ENCODE data around the gene GPD1. TPM values are rescaled to one million over a fixed set of nuclear protein-coding genes. Genes with fewer than 3 reads are reported as not detected.
A peak's percentile ranks its signal among the peaks of the same experiment; 100 is the strongest.
"Not testable (repeated sequence)": the region's sequence is repeated elsewhere in the genome, so short reads cannot be mapped to it uniquely, and the experiment has no call there.

The GPD1 gene
- total RNA-seq, 1 donor from 2014 or later = not detected

DNA sequence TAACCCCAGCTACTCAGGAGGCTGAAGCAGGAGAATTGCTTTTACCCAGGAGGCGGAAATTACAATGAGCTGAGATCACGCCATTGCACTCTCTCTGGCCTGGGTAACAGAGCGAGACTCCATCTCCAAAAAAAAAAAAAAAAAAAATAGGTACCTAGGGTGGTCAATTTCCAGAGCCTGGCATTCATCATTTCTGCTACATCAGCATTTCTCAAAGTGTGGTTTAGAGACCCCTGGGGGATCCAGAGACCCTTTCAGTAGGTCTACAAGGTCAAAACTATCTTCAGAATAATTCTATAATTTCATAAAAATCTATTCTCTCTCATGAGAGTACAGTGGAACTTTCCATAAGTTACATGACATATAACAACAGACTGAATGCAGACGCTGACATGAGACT, 43.5 kb downstream of the GPD1 start:
- DNase-seq (ENCODE audit: low spot score) = no peak
- Mint-ChIP-seq H3K4me3 (ENCODE audit: unreplicated experiment) (no peak overlapping the region), H3K9me3 (ENCODE audit: low read depth) (no peaks in the 10 kb centered on the region), H3K27me3 (ENCODE audit: low read depth) (no peaks in the 10 kb centered on the region), H3K36me3 (ENCODE audit: low read depth) (no peaks in the 10 kb centered on the region), H3K27ac (ENCODE audit: unreplicated experiment) (no peak overlapping the region), H3K4me1 (ENCODE audit: low read depth) (peaks cover 20% of the 10 kb centered on the region)
- TF ChIP-seq, protein P1, sequence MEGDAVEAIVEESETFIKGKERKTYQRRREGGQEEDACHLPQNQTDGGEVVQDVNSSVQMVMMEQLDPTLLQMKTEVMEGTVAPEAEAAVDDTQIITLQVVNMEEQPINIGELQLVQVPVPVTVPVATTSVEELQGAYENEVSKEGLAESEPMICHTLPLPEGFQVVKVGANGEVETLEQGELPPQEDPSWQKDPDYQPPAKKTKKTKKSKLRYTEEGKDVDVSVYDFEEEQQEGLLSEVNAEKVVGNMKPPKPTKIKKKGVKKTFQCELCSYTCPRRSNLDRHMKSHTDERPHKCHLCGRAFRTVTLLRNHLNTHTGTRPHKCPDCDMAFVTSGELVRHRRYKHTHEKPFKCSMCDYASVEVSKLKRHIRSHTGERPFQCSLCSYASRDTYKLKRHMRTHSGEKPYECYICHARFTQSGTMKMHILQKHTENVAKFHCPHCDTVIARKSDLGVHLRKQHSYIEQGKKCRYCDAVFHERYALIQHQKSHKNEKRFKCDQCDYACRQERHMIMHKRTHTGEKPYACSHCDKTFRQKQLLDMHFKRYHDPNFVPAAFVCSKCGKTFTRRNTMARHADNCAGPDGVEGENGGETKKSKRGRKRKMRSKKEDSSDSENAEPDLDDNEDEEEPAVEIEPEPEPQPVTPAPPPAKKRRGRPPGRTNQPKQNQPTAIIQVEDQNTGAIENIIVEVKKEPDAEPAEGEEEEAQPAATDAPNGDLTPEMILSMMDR (IDR thresholded peaks at IDR 0.05) = no peak

DNA sequence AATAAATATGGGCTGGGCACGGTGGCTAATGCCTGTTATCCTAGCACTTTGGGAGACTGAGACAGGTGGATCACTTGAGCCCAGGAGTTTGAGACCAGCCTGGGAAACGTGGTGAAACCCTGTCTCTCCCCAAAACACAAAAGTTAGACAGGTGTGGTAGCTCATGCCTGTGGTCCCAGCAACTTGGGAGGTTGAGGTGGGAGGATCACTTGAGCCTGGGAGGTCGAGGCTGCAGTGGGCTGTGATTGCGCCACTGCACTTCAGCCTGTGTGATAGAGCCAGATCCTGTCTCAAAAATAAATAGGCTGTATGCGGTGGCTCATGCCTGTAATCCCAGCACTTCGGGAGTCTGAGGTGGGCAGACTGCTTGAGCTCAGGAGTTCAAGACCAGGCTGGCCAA, 44.2 kb downstream of the GPD1 start:
- not testable (repeated sequence) for DNase-seq (ENCODE audit: low spot score); H3K27me3 Mint-ChIP-seq (ENCODE audit: low read depth); H3K36me3 Mint-ChIP-seq (ENCODE audit: low read depth); H3K27ac Mint-ChIP-seq (ENCODE audit: unreplicated experiment); H3K4me3 Mint-ChIP-seq (ENCODE audit: unreplicated experiment); H3K9me3 Mint-ChIP-seq (ENCODE audit: low read depth)
- peaks cover 20% of the 10 kb centered on the region for H3K4me1 Mint-ChIP-seq (ENCODE audit: low read depth)

DNA sequence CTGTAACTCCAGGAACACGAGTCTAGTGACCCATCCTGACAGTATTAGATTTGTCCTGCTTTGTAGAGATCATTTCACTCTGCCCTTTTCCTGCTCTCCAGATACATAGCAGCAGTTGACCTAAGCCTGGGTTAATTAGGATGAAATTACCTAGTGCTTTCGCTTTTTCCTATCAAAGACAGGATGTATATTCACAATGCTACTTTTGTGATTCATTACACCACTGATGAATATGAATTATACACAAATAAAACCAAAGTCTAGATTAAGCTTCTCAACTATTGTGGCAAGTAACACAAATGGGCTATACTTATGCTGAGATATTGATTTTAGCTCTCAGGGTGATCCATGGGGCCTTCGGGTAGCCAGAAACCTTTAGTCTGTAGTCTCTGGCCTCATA, 45.5 kb downstream of the GPD1 start:
- no peaks in the 10 kb centered on the region for H3K36me3 Mint-ChIP-seq (ENCODE audit: low read depth)
- TF ChIP-seq, protein P1 (IDR thresholded peaks at IDR 0.05) = no peak

DNA sequence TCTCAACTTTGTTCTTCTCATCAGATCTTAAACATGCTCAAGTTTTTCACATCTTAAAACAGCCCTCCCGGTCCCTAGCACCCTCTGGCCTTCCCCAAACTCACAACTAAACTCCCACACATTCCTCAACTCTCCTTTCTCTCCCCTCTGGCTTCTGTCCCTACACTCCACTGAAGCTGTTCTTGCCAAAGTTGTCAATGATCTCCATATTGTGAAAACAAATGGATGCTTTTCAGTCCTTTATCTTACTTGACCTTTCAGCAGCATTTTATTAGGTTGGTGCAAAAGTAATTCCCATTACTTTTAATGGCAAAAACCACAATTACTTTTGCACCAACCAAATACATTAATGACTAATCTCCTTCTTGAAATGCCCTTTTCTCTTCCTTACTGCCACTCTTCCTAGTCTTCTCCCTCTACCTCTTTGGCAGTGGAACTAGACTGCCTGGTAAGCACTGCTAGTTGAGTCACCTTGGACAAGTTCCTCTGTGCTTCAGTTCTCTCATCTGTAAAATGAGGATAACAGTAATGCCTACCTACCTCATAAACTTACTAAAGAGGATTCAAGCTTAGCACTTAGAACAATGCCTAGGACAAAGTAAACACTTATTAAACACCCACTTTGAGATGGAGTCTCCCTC, 47.4 kb downstream of the GPD1 start:
- Mint-ChIP-seq H3K27ac (ENCODE audit: unreplicated experiment) (peak overlapping the region; percentile 7), H3K4me1 (ENCODE audit: low read depth) (peaks cover 10% of the 10 kb centered on the region), H3K9me3 (ENCODE audit: low read depth) (no peaks in the 10 kb centered on the region), H3K27me3 (ENCODE audit: low read depth) (no peaks in the 10 kb centered on the region), H3K36me3 (ENCODE audit: low read depth) (no peaks in the 10 kb centered on the region), H3K4me3 (ENCODE audit: unreplicated experiment) (no peak overlapping the region)
- TF ChIP-seq, protein P1 (IDR thresholded peaks at IDR 0.05) = no peak
- no peak for DNase-seq (ENCODE audit: low spot score)

More for the DNA sequence above, 45.5 kb downstream of the GPD1 start:
- no peaks in the 10 kb centered on the region for H3K27me3 Mint-ChIP-seq (ENCODE audit: low read depth)
- peaks cover 20% of the 10 kb centered on the region for H3K4me1 Mint-ChIP-seq (ENCODE audit: low read depth)
- no peak for DNase-seq (ENCODE audit: low spot score)
- no peaks in the 10 kb centered on the region for H3K9me3 Mint-ChIP-seq (ENCODE audit: low read depth)
- no peak overlapping the region for H3K4me3 Mint-ChIP-seq (ENCODE audit: unreplicated experiment)
- H3K27ac Mint-ChIP-seq (ENCODE audit: unreplicated experiment) = no peak overlapping the region

DNA sequence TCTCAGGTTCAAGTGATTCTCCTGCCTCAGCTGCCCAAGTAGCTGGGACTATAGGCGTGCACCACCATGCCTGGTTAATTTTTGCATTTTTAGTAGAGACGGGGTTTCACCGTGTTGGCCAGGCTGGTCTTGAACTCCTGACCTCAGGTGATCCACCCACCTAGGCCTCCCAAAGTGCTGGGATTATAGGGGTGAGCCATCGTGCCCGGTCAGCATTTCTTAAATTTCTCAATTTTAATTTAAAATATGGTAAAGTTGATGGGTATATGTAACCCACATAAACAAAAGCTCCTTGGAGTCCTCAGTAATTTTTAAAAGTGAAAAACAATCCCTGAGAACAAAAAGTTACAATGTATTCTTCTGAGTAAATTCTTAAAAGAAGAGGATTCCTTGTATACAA, 51.1 kb downstream of the GPD1 start:
- peaks cover 26% of the 10 kb centered on the region for H3K4me1 Mint-ChIP-seq (ENCODE audit: low read depth)
- not testable (repeated sequence) for H3K27me3 Mint-ChIP-seq (ENCODE audit: low read depth); H3K9me3 Mint-ChIP-seq (ENCODE audit: low read depth); H3K4me3 Mint-ChIP-seq (ENCODE audit: unreplicated experiment); H3K36me3 Mint-ChIP-seq (ENCODE audit: low read depth); H3K27ac Mint-ChIP-seq (ENCODE audit: unreplicated experiment); DNase-seq (ENCODE audit: low spot score)

DNA sequence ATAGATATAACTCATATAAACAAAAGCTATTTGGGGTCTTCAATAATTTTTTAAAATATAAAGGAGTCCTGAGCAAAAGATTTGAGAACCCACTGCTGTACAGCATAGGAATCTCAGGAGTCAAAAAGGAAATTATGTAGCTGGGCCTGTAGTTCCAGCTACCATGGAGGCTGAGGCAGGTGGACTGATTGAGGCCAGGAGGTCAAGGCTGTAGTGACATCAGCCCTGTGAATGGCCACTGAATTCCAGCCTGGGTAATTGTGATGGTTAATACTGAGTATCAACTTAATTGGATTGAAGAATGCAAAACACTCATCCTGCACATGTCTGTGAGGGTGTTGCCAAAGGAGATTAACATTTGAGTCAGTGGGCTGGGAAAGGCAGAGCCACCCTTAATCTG, 52.8 kb downstream of the GPD1 start:
- H3K27ac Mint-ChIP-seq (ENCODE audit: unreplicated experiment) = peak overlapping the region; percentile 69
- no peaks in the 10 kb centered on the region for H3K9me3 Mint-ChIP-seq (ENCODE audit: low read depth)
- TF ChIP-seq, protein P1 (IDR thresholded peaks at IDR 0.05) = no peak
- H3K36me3 Mint-ChIP-seq (ENCODE audit: low read depth) = peaks cover 2% of the 10 kb centered on the region
- no peak for DNase-seq (ENCODE audit: low spot score)
- no peaks in the 10 kb centered on the region for H3K27me3 Mint-ChIP-seq (ENCODE audit: low read depth)
- H3K4me1 Mint-ChIP-seq (ENCODE audit: low read depth) = peaks cover 27% of the 10 kb centered on the region
- H3K4me3 Mint-ChIP-seq (ENCODE audit: unreplicated experiment) = no peak overlapping the region

Measured in chondrocyte (in vitro differentiated cells).